Dedifferentiated amniotic fluid mesenchymal stem cell (primary cell): ENCODE results near the gene IL17RA.

Experiments
- DNase-seq: peaks from one replicate; pipeline ENCODE4 v3.0.0-alpha.2; 2016; ENCODE audit errors: extremely low spot score

Gene IL17RA

DNA sequence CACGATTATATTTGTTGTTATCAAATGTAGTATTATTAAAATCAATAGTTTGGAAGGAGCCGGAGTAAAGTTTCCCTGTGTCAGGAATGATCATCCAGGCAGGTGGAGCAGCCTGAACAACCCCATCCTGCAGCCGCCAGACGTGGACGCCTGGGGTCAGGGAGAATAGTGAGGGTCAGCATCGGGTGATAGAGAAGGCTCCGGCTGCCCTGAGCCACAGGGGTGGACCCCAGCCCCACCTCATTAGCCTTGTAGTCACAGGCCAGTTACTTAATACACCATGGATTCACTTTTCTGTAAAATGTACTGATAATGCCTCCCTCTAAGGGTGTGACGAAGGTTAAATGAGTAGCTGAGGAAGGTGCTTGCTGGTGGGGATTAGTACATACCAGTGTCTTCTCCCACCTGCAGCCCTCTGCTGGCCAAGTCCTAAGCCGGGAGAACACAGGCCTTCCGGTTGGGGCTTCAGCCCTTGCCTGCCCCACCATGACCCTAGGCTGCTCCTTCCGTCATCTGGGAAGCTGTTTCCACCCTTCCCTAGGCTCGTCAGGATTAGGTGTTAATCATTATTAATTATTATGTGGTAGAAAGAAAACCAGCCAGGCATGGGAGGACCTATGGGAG is 21.5 kb downstream of the IL17RA start:
- no peak for DNase-seq

GRCh38 chr22:17106785-17107546 is 22.2 kb downstream of the IL17RA start:
- no peak for DNase-seq

GRCh38 chr22:17107547-17107810 is 22.7 kb downstream of the IL17RA start:
- DNase-seq, result no peak

- no peak for DNase-seq
Measured at GRCh38 chr22:17108256-17109112, 23.7 kb downstream of the IL17RA start.

GRCh38 chr22:17109113-17109865 is 24.5 kb downstream of the IL17RA start:
- no peak for DNase-seq

DNA sequence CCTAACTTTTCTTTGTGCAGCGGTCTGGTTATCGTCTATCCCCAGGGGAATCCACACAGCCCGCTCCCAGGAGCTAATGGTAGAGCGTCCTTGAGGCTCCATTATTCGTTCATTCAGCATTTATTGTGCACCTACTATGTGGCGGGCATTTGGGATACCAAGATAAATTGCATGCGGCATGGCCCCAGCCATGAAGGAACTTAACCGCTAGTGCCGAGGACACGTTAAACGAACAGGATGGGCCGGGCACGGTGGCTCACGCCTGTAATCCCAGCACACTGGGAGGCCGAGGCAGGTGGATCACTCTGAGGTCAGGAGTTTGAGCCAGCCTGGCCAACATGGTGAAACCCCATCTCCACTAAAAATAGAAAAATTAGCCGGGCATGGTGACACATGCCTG is 25.2 kb downstream of the IL17RA start:
- no peak for DNase-seq

DNA sequence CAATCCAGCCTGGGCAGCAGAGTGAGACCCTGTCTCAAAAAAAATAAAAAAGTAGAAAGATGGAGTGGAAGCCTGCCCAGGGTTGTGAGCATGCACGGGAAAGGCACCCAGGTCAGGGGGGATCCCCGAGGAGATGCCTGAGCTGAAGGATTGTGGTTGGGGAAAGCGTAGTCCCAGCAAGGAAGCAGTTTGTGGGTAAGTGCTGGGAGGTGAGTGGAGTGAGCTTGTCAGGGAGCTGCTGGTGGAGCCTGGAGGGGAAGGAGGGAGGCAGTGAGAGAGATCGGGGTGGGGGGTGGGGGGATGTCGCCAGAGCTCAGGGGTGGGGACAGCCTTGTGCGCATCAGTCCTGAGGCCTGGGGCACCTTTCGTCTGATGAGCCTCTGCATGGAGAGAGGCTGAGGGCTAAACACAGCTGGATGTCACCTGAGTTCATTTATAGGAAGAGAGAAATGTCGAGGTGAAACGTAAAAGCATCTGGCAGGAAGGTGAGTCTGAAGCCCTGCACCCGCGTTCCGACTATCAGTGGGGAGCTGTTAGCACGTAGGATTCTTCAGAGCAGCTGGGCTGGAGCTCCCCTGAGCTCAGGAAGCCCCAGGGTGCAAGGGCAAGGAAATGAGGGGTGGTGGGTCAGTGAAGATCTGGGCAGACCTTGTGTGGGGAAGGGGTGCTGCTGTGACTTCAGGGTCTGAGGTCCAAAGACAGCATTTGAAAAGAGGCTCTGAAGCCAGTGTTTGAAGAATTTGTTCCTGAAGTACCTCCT is 26.2 kb downstream of the IL17RA start:
- DNase-seq, result no peak

GRCh38 chr22:17112491-17113042 is 27.8 kb downstream of the IL17RA start:
- no peak for DNase-seq

GRCh38 chr22:17113600-17113999 is 28.8 kb downstream of the IL17RA start:
- no peak for DNase-seq

DNA sequence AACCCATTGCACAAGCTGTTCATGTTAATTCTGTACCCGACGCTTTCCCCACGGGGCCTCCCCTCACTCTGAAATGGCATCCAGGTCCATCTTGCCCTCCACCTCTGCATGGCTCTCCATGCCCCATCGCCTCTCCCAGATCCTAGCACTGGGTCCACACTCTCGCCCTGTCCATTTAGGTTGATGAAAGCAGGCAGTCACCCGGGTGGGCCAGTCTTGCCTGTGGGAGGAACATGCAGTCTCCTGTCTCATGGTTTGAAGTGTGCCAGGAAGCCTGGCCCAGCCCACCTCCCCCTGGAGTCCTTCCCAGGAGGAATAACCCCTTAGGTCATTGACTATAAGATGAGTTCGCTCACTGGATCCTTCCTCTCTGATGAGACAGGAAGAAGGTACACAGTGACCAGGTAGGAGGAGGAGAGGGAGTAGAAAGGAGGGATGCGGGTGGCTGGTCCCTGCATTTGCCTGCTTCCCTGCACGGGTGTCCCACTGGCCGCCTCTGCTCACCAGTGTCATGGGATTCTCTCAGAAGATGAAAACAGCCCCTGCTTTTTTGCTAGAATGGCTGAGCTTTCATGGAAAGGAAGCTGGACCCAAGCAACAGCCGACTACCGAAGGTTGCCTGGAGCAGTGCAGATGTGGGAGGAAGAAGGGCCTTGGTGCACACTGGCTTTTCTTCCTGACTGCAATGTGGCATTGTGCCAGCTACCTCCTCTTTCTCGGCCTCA is 29.5 kb downstream of the IL17RA start:
- DNase-seq, result no peak

DNA sequence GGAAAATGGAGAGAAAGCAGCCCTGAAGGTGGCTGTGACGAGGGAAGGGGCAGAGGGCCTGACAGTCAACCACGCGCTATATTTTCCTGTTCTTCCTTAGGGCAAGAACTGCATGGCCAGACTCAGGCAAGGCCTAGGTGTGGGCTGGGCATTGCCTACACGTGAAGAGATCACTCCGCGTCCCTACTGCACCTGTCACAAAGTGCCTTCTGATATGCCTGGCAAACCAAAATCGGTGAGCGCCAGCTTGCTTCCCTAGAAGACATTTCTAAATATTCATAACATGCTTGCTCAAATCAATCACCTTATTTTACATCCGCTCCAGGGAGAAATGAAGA is 30.1 kb downstream of the IL17RA start:
- DNase-seq, result no peak

- DNase-seq, result no peak
Measured at GRCh38 chr22:17115236-17115635, 30.4 kb downstream of the IL17RA start.

DNA sequence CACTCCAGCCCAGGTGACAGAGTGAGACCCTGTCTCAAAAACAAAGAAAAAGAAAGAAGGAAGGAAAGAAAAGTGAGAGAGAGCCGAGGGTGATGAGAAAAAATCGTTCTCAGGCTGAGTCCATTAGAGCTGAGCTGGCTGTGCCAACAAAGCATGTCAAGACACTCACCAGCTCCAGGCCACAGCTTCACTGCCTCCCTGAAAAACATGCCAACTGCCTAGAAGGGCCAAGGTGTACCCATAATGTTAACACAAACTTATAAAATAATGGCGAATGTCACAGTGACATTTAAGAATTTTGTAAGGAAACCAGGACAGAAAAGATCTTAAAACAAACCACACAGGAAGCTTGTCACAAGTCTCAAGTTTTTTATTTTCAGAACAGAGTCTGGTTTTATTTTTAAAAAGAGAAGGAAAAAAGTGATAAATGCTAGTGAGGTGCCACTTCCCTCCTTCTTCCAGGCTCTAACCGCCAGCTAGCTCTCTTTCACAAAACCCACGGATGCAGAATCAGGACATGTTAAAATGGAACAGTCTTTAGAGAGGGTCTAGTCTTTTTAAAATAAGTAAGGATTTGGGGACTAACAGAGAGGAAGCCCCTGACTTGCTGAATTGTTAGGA is 31.3 kb downstream of the IL17RA start:
- no peak for DNase-seq

GRCh38 chr22:17116572-17117330 is 32.0 kb downstream of the IL17RA start:
- no peak for DNase-seq

- DNase-seq, result no peak
Measured at GRCh38 chr22:17117400-17117799, 32.6 kb downstream of the IL17RA start.

- DNase-seq, result no peak
Measured at GRCh38 chr22:17117890-17118289, 33.1 kb downstream of the IL17RA start.

DNA sequence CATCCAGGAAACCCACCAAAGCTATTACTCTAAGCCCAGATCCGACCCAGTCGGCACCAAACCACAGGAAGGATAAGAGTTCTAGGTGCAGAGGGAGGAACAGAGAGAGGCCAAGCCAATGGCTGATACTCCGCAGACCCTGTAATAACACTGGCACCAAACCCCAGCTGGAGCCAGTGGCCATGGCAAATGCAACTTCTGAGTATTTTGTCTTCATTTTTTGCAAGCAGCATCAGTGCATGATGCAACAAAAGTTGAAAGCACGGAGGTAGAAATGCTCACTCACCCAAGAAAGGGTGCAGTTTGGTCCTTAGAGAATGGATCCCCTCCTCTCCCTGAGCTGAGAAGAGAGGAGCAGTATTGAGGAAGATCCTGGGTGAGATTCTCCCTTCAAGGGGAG is 33.5 kb downstream of the IL17RA start:
- no peak for DNase-seq

GRCh38 chr22:17119481-17120202 is 34.8 kb downstream of the IL17RA start:
- DNase-seq, result no peak

DNA sequence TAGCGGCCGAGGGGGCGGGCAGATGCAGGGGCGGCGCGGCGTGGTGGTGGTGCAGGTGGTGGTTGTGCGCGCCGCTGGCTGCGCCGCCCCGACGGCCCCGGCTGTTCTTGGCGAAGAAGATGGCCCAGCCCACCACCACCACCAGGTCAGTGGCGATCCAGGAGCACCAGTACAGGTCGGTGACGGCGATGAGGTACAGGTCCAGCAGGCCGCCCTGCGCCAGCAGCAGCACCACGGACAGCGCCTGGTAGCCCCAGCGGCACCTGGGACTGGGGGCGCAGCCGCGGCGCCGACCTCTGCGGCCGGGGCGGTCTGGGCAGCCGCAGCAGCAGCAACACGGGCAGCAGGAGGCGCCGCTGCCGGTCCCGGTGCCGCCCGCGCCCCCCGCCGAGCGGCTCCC is 35.5 kb downstream of the IL17RA start:
- DNase-seq, result no peak
